Keratinocyte (primary cell): Measurements from ENCODE around the gene AGPAT3. TPM values are rescaled to one million over a fixed set of nuclear protein-coding genes. Genes with fewer than 3 reads are reported as not detected.

Experiments
- DNase-seq: peaks from one replicate; pipeline ENCODE4 v3.0.0-alpha.2; 2011; ENCODE audit warnings: low read depth, missing footprints, low spot score
- FAIRE-seq: peaks from 2 replicates; lab custom pipeline; 2011; peaks lifted over from hg19 to GRCh38; lab: Jason Lieb, UNC
- H2AFZ ChIP-seq: 2 replicates; pipeline ENCODE4 v1.6.0; 2012; ENCODE audit warnings: low read length, control low read depth, inconsistent platforms; ENCODE audit not compliant: control insufficient read depth
- H3K27ac ChIP-seq: 2 replicates; pipeline ENCODE4 v1.5.1; 2011; ENCODE audit warnings: low read length; ENCODE audit not compliant: control insufficient read depth, insufficient read depth
- H3K27me3 ChIP-seq: 3 replicates; pipeline ENCODE4 v1.6.0; 2011; ENCODE audit warnings: low read length; ENCODE audit not compliant: control insufficient read depth, insufficient read depth; ENCODE audit errors: extremely low read depth
- H3K36me3 ChIP-seq, 2 experiments: 2 replicates in 1 of 2; 3 replicates in 1 of 2; pipeline ENCODE4 v1.5.1; 2011; ENCODE audit warnings: low read length in 2 of 2, mild to moderate bottlenecking in 1 of 2; ENCODE audit not compliant: control insufficient read depth in 2 of 2, insufficient read depth in 2 of 2; ENCODE audit errors: extremely low read depth in 1 of 2
- H3K4me1 ChIP-seq: 3 replicates; pipeline ENCODE4 v1.5.1; 2011; ENCODE audit warnings: low read length; ENCODE audit not compliant: control insufficient read depth, insufficient read depth; ENCODE audit errors: extremely low read depth
- H3K4me2 ChIP-seq: 3 replicates; pipeline ENCODE4 v1.6.0; 2011; ENCODE audit warnings: low read depth, low read length; ENCODE audit not compliant: control insufficient read depth, insufficient read depth; ENCODE audit errors: extremely low read depth
- H3K4me3 ChIP-seq, 3 experiments: fragments of 200-600 bp in 1 of 3; sonication (generic) in 1 of 3; 2 replicates in 2 of 3; 3 replicates in 1 of 3; pipeline ENCODE4 v1.5.1; 2011 to 2016; ENCODE audit warnings: low read length in 3 of 3, mild to moderate bottlenecking in 3 of 3, control low read depth in 2 of 3, inconsistent platforms in 1 of 3, low read depth in 1 of 3, mixed read lengths in 1 of 3, mixed run types in 1 of 3, moderate library complexity in 1 of 3; ENCODE audit not compliant: control insufficient read depth in 2 of 3, insufficient read depth in 2 of 3; ENCODE audit errors: extremely low read depth in 1 of 3
- H3K79me2 ChIP-seq: 2 replicates; pipeline ENCODE4 v1.6.0; 2012; ENCODE audit warnings: low read length; ENCODE audit not compliant: control insufficient read depth, insufficient read depth
- H3K9ac ChIP-seq: 3 replicates; pipeline ENCODE4 v1.6.0; 2011; ENCODE audit warnings: low read length; ENCODE audit not compliant: control insufficient read depth, insufficient read depth; ENCODE audit errors: extremely low read depth
- H3K9me1 ChIP-seq: 3 replicates; pipeline ENCODE4 v1.6.0; 2011; ENCODE audit warnings: low read length; ENCODE audit not compliant: control insufficient read depth, insufficient read depth; ENCODE audit errors: extremely low read depth
- H3K9me3 ChIP-seq: 2 replicates; pipeline ENCODE4 v1.5.1; 2012; ENCODE audit warnings: low read depth, low read length; ENCODE audit not compliant: control insufficient read depth
- H4K20me1 ChIP-seq: 3 replicates; pipeline ENCODE4 v1.6.0; 2011; ENCODE audit warnings: low read length; ENCODE audit not compliant: control insufficient read depth, insufficient read depth; ENCODE audit errors: extremely low read depth
- CTCF ChIP-seq, 3 experiments: IDR thresholded peaks in 1 of 3; conservative IDR thresholded peaks in 1 of 3; optimal IDR thresholded peaks in 1 of 3; 2 replicates in 2 of 3; 3 replicates in 1 of 3; pipeline versions ENCODE3 to v1.5.1; 2011; ENCODE audit warnings: low read length in 3 of 3, mild to moderate bottlenecking in 3 of 3, moderate library complexity in 2 of 3, control low read depth in 1 of 3, inconsistent platforms in 1 of 3; ENCODE audit not compliant: insufficient read depth in 2 of 3; ENCODE audit errors: extremely low read depth in 1 of 3
- EZH2 ChIP-seq: IDR thresholded peaks from one replicate; pipeline ENCODE4 v1.6.1; 2012; ENCODE audit warnings: inconsistent platforms, mild to moderate bottlenecking, low read length, moderate library complexity
- dilution Hi-C: fragments of 300-500 bp; cut with MboI; formaldehyde crosslinking; loops from one replicate; pipeline ENCODE4 v1.7.0; 2020; ENCODE audit warnings: low sequenced_read_pairs; ENCODE audit not compliant: extremely low pct_ligation_motif_present
- polyA plus RNA-seq, 5 experiments: library from polyadenylated mRNA; depleted of rRNA in 3 of 5; stranded (reverse) in 3 of 5; stranded (forward) in 1 of 5; unstranded in 1 of 5; fragments of >200 nt; gene quantifications; 1 replicate in 1 of 5; 2 replicates in 3 of 5; 3 replicates in 1 of 5; pipeline versions ENCODE4 v1.2.1 to v1.2.3, GENCODE V29; 2011 to 2012; ENCODE audit warnings: missing spikeins in 2 of 5, low read depth in 1 of 5, low replicate concordance in 1 of 5

The AGPAT3 gene
- polyA plus RNA-seq, 1 donor (not counting 4 experiments of a cell fraction or from before 2014, with no cell fraction given), result 21.7 TPM

- Histone ChIP-seq H3K36me3 (no peaks in the 10 kb centered on the region), H4K20me1 (no peaks in the 10 kb centered on the region), H3K9ac (no peak overlapping the region), H3K4me3 (no peak overlapping the region), H2AFZ (no peak overlapping the region), H3K27me3 (peaks cover 22% of the 10 kb centered on the region), H3K4me2 (no peak overlapping the region), H3K4me1 (peaks cover 4% of the 10 kb centered on the region), H3K27ac (no peak overlapping the region), H3K9me3 (no peaks in the 10 kb centered on the region), H3K9me1 (no peaks in the 10 kb centered on the region), H3K79me2 (no peaks in the 10 kb centered on the region)
- FAIRE-seq (no peak), DNase-seq (no peak)
- dilution Hi-C loops, result no loop called here
- TF ChIP-seq EZH2, result no peak
- TF ChIP-seq CTCF (optimal IDR thresholded peaks at IDR 0.05 in 1 of 3, IDR thresholded peaks at IDR 0.05 in 1 of 3, conservative IDR thresholded peaks at IDR 0.05 in 1 of 3; ENCODE audit: extremely low read depth in 1 of 3, insufficient read depth in 2 of 3, low read length in 3 of 3), result no peak
Measured at GRCh38 chr21:43827015-43827611, 37.9 kb upstream of the AGPAT3 start.

- no peaks in the 10 kb centered on the region for H3K9me3 ChIP-seq
- dilution Hi-C loops, result no loop called here
- FAIRE-seq, result no peak
Measured at GRCh38 chr21:43829161-43829560, 35.9 kb upstream of the AGPAT3 start.

More at GRCh38 chr21:43829161-43829560, 35.9 kb upstream of the AGPAT3 start:
- Histone ChIP-seq H3K27ac (no peak overlapping the region), H3K79me2 (no peaks in the 10 kb centered on the region), H3K4me2 (no peak overlapping the region), H2AFZ (no peak overlapping the region), H3K36me3 (no peaks in the 10 kb centered on the region), H4K20me1 (no peaks in the 10 kb centered on the region), H3K9ac (no peak overlapping the region), H3K9me1 (no peaks in the 10 kb centered on the region), H3K4me1 (peaks cover 4% of the 10 kb centered on the region), H3K27me3 (peaks cover 22% of the 10 kb centered on the region), H3K4me3 (no peak overlapping the region)
- TF ChIP-seq EZH2 (no peak), CTCF (optimal IDR thresholded peaks at IDR 0.05 in 1 of 3, IDR thresholded peaks at IDR 0.05 in 1 of 3, conservative IDR thresholded peaks at IDR 0.05 in 1 of 3; ENCODE audit: extremely low read depth in 1 of 3, insufficient read depth in 2 of 3, low read length in 3 of 3) (no peak)
- DNase-seq, result no peak
